Activated CD8-positive, alpha-beta memory T cell treated with anti-CD3 and anti-CD28 coated beads, Interleukin-2, amount 10 ng/mL, durations not matched to agents 7 days and 5 days (primary cell): ENCODE results near the gene CSTF3. TPM values are rescaled to one million over a fixed set of nuclear protein-coding genes. Genes with fewer than 3 reads are reported as not detected.
"Not testable (repeated sequence)": the region's sequence is repeated elsewhere in the genome, so short reads cannot be mapped to it uniquely, and the experiment has no call there.

Experiments used
- ATAC-seq: fragments of 150-1000 bp; cut with Tn5 transposase; one replicate; pipeline ENCODE4 v1.10.0; 2021; ENCODE audit warnings: moderate library complexity
- CTCF ChIA-PET: fragments of 350-600 bp; sonication (Branson Sonifier 250); formaldehyde crosslinking; loops from one replicate; lab custom pipeline; 2021; ENCODE audit warnings: antibody characterized with exemption; lab: Charles Lee
- DNase-seq: peaks from one replicate; pipeline ENCODE4 v3.0.0-alpha.2; 2020
- H3K27ac Mint-ChIP-seq: one replicate; pipeline ENCODE4 v1.8.0; 2021; ENCODE audit warnings: mild to moderate bottlenecking, mixed read lengths
- H3K27me3 Mint-ChIP-seq: one replicate; pipeline ENCODE4 v1.8.0; 2021; ENCODE audit warnings: mixed read lengths
- H3K36me3 Mint-ChIP-seq: one replicate; pipeline ENCODE4 v1.8.0; 2021; ENCODE audit warnings: mild to moderate bottlenecking, mixed read lengths
- H3K4me1 Mint-ChIP-seq: one replicate; pipeline ENCODE4 v1.8.0; 2021; ENCODE audit warnings: mixed read lengths
- H3K4me3 Mint-ChIP-seq: one replicate; pipeline ENCODE4 v1.8.0; 2021; ENCODE audit warnings: mild to moderate bottlenecking, moderate library complexity, mixed read lengths
- H3K9me3 Mint-ChIP-seq: one replicate; pipeline ENCODE4 v1.8.0; 2022; ENCODE audit warnings: low read depth, mixed read lengths
- total RNA-seq, 2 experiments: library from RNA; stranded (reverse); gene quantifications; one replicate each; pipeline ENCODE4 v1.2.3, GENCODE V29; 2021

The CSTF3 gene
- total RNA-seq, 2 experiments from 2014 or later = 32.2 to 36.3 TPM

DNA sequence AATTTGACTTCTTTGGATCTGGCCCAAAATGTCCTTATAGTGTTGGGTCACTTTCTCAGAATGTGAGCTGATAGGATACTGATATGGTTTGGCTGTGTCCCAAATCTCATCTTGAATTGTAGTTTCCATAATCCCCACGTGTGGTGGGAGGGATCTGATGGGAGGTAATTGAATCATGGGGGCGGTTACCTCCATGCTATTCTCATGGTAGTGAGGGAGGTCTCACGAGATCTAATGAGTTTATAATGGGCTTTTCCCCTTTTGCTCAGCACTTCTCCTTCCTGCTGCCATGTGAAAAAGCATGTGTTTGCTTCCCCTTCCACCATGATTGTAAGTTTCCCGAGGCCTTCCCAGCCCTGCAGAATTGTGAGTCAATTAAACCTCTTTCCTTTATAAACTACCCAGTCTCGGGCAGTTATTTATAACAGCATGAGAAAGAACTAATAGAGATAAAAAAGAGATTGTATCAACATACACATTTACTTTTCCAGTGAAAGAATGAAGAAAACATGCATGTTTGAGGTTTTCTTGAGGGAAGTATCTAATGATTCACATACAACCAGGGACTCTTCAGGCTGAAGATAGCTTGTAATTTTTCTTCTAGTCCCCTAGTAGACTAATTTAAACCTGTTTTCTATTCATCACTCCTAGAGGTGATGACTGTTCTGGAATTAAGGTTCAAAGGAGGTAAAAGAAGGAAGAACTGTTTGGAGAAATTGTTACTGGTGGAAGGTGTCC is 17.3 kb upstream of the CSTF3 start:
- H3K9me3 Mint-ChIP-seq = no peaks in the 10 kb centered on the region
- H3K4me1 Mint-ChIP-seq = peaks cover 21% of the 10 kb centered on the region
- ATAC-seq (no peak), DNase-seq (no peak)
- H3K4me3 Mint-ChIP-seq = no peak overlapping the region
- no peaks in the 10 kb centered on the region for H3K27me3 Mint-ChIP-seq
- H3K27ac Mint-ChIP-seq = no peak overlapping the region
- CTCF ChIA-PET = interaction anchor here (1.8 kb wide), 1 partner anchor 11 kb away, joined by 6 read pairs; no protein-coding TSS in a partner anchor
- H3K36me3 Mint-ChIP-seq = peaks cover 8% of the 10 kb centered on the region

DNA sequence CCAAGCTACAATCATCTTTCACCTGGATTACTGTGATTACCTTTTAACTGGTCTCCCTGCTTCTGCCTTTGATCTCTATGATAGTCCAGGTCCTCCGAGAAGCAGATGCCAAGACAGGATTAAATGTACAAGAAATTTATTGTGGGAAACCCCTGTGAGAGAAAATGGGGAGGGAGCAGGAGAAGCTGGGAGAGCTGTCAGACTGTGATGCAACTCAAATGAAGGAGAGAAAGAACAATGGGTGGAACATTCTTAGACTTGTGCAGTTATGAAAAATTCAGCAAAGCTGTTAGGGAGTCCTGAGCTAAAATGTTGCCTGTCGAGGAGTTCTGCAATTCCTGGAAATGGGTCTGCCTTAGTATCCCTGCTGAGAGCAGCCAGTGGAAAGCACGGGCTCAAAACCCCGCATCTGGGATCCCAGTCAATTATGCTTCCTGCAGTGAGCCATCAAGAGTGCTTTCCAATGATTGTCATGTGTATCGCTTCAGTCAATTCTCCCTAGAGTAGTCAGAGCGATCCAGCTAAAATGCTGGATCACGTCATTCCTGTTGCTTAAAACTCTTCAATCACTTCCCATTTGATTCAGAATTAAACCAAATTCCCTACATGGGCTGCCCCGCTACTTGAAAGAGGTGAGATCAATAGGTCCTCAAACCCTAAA is 16.5 kb upstream of the CSTF3 start:
- no peaks in the 10 kb centered on the region for H3K9me3 Mint-ChIP-seq
- CTCF ChIA-PET = interaction anchor here (1.6 to 1.8 kb wide), 2 partner anchors 11 to 12 kb away, joined by 5 to 6 read pairs; no protein-coding TSS in a partner anchor
- peaks cover 8% of the 10 kb centered on the region for H3K36me3 Mint-ChIP-seq
- peak overlapping the region; percentile 29 for H3K27ac Mint-ChIP-seq
- ATAC-seq = no peak
- no peak overlapping the region for H3K4me3 Mint-ChIP-seq
- H3K27me3 Mint-ChIP-seq = no peaks in the 10 kb centered on the region
- no peak for DNase-seq
- H3K4me1 Mint-ChIP-seq = peaks cover 21% of the 10 kb centered on the region

DNA sequence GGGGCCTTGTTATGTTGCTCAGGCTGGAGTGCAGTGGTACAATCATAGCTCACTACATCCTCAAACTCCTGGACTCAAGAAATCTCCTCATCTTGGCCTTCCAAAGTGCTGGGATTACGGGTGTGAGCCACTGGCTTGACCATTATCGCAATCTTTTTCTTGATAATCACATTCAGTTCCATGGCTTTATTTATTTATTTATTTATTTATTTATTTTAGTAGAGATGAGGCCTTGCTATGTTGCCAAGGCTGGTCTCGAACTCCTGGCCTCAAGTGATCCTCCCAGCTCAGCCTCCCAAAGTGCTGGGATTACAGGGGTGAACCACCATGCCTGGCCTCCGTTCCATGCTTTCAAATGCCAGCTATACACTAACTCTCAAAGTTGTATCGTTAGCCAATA is 15.5 kb upstream of the CSTF3 start:
- not testable (repeated sequence) for H3K4me3 Mint-ChIP-seq, DNase-seq, H3K36me3 Mint-ChIP-seq, H3K27me3 Mint-ChIP-seq, H3K9me3 Mint-ChIP-seq, H3K27ac Mint-ChIP-seq, ATAC-seq
- CTCF ChIA-PET = interaction anchor here (0.6 to 1.8 kb wide), 5 partner anchors 9 to 19 kb away, joined by 3 to 6 read pairs (median 4); partner anchors contain the start of gene CSTF3
- H3K4me1 Mint-ChIP-seq = peaks cover 21% of the 10 kb centered on the region

DNA sequence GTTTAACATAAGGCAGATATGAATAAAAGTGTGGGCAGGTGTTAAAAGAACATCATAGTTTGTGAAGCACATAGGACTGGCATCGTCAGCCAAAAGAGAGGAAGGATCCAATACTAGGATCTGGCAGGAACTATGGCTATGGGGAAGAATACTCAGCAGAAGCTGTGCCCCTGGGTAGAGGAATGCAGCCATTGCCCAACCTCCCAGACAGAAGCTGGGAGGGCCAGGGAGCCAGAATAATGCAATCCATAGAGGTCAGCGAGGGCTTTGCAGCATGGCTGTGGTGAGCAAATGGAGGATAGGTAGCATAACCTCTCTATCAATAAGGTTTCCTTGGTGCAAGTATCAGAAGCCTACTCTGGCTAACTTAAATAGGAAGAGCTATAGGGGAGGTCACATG is 11.7 kb upstream of the CSTF3 start:
- peaks cover under 1% of the 10 kb centered on the region for H3K4me1 Mint-ChIP-seq
- DNase-seq = no peak
- H3K36me3 Mint-ChIP-seq = peaks cover 6% of the 10 kb centered on the region
- no peak for ATAC-seq
- CTCF ChIA-PET = no interaction called here
- H3K4me3 Mint-ChIP-seq = no peak overlapping the region
- no peak overlapping the region for H3K27ac Mint-ChIP-seq
- no peaks in the 10 kb centered on the region for H3K27me3 Mint-ChIP-seq
- no peaks in the 10 kb centered on the region for H3K9me3 Mint-ChIP-seq

DNA sequence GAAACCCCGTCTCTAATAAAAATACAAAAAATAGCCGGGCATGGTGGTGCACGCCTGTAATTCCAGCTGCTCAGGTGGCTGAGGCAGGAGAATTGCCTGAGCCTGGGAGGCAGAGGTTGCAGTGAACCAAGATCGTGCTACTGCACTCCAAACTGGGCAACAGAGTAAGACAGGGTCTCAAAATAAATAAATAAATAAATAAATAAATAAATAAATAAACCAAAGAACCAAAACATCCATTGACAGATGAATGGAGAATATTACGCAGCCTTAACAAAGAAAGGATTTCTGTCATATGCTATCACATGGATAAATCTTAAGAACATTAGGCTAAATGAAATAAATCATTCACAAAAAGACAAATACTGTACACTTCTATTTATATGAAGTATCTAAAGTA is 11.1 kb upstream of the CSTF3 start:
- Mint-ChIP-seq H3K27ac (no peak overlapping the region), H3K27me3 (no peaks in the 10 kb centered on the region), H3K9me3 (no peaks in the 10 kb centered on the region), H3K4me3 (no peak overlapping the region), H3K36me3 (peaks cover 6% of the 10 kb centered on the region), H3K4me1 (no peaks in the 10 kb centered on the region)
- ATAC-seq (no peak), DNase-seq (no peak)
- CTCF ChIA-PET = no interaction called here

DNA sequence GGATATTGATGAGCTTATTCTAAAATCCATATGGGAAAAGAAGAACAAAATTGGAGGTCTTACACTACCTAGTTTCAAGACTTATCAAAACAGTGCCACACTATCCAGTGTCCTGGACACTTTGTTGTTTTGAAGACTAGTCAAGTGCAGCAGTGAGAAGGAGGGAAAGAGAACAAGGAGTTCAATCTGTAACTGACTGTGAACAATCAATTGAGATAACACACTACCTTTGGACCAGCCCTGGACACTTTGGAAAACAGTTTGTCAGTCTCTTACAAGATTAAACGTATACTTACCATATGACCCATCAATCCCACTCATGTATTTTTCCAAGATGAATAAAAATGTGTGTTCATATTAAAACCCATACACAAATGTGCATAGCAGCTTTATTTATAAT is 10.0 kb upstream of the CSTF3 start:
- DNase-seq (no peak), ATAC-seq (no peak)
- Mint-ChIP-seq H3K9me3 (no peaks in the 10 kb centered on the region), H3K4me1 (no peaks in the 10 kb centered on the region), H3K27ac (no peak overlapping the region), H3K27me3 (no peaks in the 10 kb centered on the region), H3K4me3 (no peak overlapping the region), H3K36me3 (peaks cover 5% of the 10 kb centered on the region)
- CTCF ChIA-PET = interaction anchor here (1.3 kb wide), 1 partner anchor 45 kb away, joined by 3 read pairs; no protein-coding TSS in a partner anchor

DNA sequence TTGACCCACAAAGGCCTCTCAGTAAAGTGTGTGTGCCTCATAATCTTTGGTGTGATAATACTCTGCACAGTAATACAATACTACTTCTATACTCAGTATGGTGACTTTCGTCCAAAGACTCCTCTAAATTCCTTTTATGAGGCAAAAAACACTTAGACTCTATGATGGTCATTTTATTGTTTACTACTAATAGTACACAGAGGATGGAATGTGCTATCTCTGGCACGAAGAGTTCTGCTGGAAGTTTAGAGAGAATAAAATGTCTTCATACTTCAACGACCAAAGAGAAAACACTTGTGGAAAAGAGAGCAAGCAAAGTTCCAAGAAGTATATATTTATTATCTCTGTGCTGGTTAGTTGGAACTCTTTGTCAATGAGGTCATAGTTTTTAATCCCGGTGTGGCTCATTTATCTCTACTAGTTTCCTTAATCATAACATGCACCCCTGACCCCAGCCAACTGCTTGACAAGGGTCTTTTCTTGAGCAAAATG is 7.5 kb upstream of the CSTF3 start:
- H3K27me3 Mint-ChIP-seq = no peaks in the 10 kb centered on the region
- DNase-seq (no peak), ATAC-seq (no peak)
- H3K27ac Mint-ChIP-seq = no peak overlapping the region
- no peaks in the 10 kb centered on the region for H3K9me3 Mint-ChIP-seq
- H3K4me1 Mint-ChIP-seq = no peaks in the 10 kb centered on the region
- no peaks in the 10 kb centered on the region for H3K36me3 Mint-ChIP-seq
- CTCF ChIA-PET = no interaction called here
- H3K4me3 Mint-ChIP-seq = no peak overlapping the region

DNA sequence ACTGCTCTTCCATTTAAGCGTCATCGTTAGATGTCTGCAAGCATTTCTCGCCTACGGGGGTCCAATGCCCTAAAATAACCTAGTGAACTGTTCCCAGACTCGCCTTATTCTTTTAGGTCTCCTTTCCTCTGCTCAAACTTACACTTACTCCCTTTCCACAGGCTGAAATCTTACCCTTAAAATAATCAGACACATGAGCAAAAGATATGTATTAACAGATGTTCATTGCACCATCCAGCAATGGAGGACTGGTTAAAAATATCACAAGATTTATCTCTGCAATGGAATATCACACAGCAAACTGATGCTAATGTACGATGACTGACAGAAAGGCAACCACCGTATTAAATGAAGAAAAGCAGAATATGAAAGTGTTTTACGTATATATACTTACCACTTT is 1.6 kb upstream of the CSTF3 start:
- Mint-ChIP-seq H3K27ac (peak overlapping the region; percentile 62), H3K9me3 (no peaks in the 10 kb centered on the region)
- ATAC-seq = no peak

DNA sequence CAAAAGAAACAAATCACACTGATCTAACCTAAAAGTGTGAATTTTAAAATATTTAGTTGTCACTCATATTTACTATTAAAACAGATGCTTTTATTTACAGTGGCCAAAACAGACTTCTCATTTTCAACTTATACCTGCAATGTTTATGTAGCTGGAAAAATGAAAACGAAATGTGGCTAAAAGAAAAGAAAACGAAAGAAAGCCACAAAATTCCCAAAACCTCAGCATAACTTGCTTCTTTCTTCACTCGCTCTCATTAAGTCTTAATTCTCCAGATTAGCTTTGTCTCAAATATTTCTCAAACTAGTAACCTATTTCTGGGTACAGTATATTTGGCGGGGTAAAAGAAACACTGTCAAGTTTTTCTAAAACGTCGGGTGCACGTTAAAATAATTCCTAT is 693 bp downstream of the CSTF3 start:
- Mint-ChIP-seq H3K27ac (peak overlapping the region; percentile 99), H3K9me3 (no peaks in the 10 kb centered on the region), H3K4me3 (peak overlapping the region; percentile 99), H3K27me3 (no peaks in the 10 kb centered on the region), H3K36me3 (peaks cover 32% of the 10 kb centered on the region), H3K4me1 (peaks cover 45% of the 10 kb centered on the region)
- DNase-seq (no peak), ATAC-seq (no peak)
- CTCF ChIA-PET = no interaction called here

More for the DNA sequence above, 1.6 kb upstream of the CSTF3 start:
- H3K36me3 Mint-ChIP-seq = peaks cover 22% of the 10 kb centered on the region
- no peaks in the 10 kb centered on the region for H3K27me3 Mint-ChIP-seq
- H3K4me3 Mint-ChIP-seq = peak overlapping the region; percentile 56
- CTCF ChIA-PET = no interaction called here
- DNase-seq = no peak
- H3K4me1 Mint-ChIP-seq = peaks cover 29% of the 10 kb centered on the region

DNA sequence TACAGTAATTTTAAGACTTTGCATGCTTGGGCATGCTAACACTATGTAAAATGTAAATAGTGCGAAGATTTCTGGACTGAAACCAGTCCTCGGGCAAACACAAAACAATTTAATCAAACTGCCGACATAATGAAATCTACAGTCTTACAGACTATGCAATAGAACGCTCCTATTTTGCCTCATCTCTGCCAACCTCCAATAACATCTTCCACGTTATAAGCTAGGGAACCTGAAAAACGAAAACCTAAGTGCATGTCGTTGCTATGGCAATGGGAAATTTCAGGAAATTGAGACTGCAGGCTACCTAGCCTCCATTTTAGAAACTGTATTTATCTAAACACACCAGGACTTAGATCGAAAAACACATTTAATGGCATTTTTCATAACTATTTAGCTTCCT is 1.1 kb downstream of the CSTF3 start:
- CTCF ChIA-PET = interaction anchor here (0.6 to 1.2 kb wide), 2 partner anchors 15 to 36 kb away, joined by 3 read pairs; no protein-coding TSS in a partner anchor
- peaks cover 46% of the 10 kb centered on the region for H3K4me1 Mint-ChIP-seq
- DNase-seq (no peak), ATAC-seq (no peak)
- H3K27ac Mint-ChIP-seq = peak overlapping the region; percentile 99
- no peaks in the 10 kb centered on the region for H3K9me3 Mint-ChIP-seq
- no peaks in the 10 kb centered on the region for H3K27me3 Mint-ChIP-seq
- peak overlapping the region; percentile 99 for H3K4me3 Mint-ChIP-seq
- peaks cover 33% of the 10 kb centered on the region for H3K36me3 Mint-ChIP-seq

DNA sequence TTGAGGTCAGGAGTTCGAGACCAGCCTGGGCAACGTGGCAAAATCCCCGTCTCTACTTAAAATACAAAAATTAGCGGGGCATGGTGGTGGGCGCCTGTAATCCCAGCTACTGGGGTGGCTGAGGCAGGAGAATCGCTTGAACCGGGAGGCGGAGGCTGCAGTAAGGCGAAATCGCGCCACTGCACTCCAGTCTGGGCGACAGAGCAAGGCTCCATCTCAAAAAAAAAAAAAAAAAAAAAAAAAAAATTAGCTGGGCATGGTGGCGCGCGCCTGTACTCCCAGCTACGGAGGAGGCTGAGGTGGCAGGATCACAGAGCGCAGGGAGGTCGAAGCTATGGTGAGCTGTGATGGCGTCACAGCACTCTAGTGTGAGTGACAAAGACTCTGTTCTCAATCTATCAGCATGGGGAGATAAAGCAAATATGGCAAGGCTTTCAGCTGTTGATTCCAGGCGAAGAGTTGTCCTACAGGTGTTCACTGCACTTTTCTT is 1.9 kb downstream of the CSTF3 start:
- not testable (repeated sequence) for ATAC-seq, H3K27me3 Mint-ChIP-seq, DNase-seq, H3K9me3 Mint-ChIP-seq
- CTCF ChIA-PET = interaction anchor here (0.6 to 1.2 kb wide), 2 partner anchors 16 to 35 kb away, joined by 3 read pairs; no protein-coding TSS in a partner anchor
- Mint-ChIP-seq H3K4me1 (peaks cover 46% of the 10 kb centered on the region), H3K27ac (peak overlapping the region; percentile 99), H3K36me3 (peaks cover 38% of the 10 kb centered on the region), H3K4me3 (peak overlapping the region; percentile 99)

DNA sequence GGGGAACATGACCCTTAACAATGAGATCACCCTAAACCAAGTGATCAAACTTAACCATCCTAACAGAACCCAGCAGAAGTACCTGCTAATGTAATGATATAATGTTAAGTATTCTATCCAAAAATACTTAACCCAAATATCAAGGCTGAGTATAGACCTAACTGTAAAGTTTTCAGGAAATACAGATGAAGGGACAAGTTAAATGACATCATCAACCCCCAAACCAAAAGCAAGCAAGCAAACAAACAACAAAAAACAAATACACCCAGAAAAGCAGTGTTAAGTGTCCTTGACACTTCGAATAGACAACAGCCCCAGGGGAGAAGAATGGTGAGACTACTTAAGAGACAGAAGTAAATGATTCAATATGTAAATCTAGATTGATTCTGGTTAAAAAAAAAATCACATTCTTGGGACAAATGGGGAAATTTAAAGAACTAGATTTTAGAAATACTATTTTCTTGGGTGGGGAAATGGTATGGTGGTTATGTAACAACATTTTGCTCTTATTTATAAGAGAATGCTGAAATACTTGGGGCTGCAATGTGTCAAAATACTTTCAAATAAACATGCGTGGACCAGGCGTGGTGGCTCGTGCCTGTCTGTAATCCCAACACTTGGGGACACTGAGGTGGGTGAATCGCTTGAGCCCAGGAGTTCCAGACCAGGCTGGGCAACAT is 2.5 kb downstream of the CSTF3 start:
- H3K36me3 Mint-ChIP-seq = peaks cover 39% of the 10 kb centered on the region
- H3K4me3 Mint-ChIP-seq = peak overlapping the region; percentile 67
- DNase-seq (no peak), ATAC-seq (no peak)
- peak overlapping the region; percentile 69 for H3K27ac Mint-ChIP-seq
- no peaks in the 10 kb centered on the region for H3K27me3 Mint-ChIP-seq
- CTCF ChIA-PET = no interaction called here
- H3K4me1 Mint-ChIP-seq = peaks cover 47% of the 10 kb centered on the region
- H3K9me3 Mint-ChIP-seq = no peaks in the 10 kb centered on the region
